Measurements from ENCODE around the gene CPNE2. TPM values are rescaled to one million over a fixed set of nuclear protein-coding genes. Genes with fewer than 3 reads are reported as not detected.

CPNE2 gene
- total and polyA plus RNA-seq, 2 of the 8 experiments (the other 6 are each of a cell fraction or from before 2014, with no cell fraction given), result 10.6 to 39.5 TPM

GRCh38 chr16:57165938-57166337 is 73.6 kb downstream of the CPNE2 start:
- no peak overlapping the region for H4K8ac ChIP-seq (ENCODE audit: extremely low read depth, insufficient read depth, low read length)
- no peak overlapping the region for H2BK20ac ChIP-seq (ENCODE audit: low read length)
- no peak overlapping the region for H3K9ac ChIP-seq (replicated peaks in 1 of 4; ENCODE audit: extremely low read depth in 1 of 4, low read depth in 3 of 4, low read length in 3 of 4)
- no peak overlapping the region for H3K23ac ChIP-seq (ENCODE audit: insufficient read length)
- no peak overlapping the region for H3K4ac ChIP-seq (replicated peaks; ENCODE audit: insufficient read length, low read depth, low read length)
- no peak overlapping the region for H2BK5ac ChIP-seq (ENCODE audit: low read depth, low read length)
- peaks cover 0 to 1% of the 10 kb centered on the region in 2 experiments for H4K20me1 ChIP-seq (replicated peaks in 1 of 2; ENCODE audit: control insufficient read depth in 1 of 2, insufficient read depth in 2 of 2, low read length in 2 of 2)
- H3K27ac ChIP-seq (ENCODE audit: low read depth, low read length), result no peak overlapping the region
- no peaks in the 10 kb centered on the region for H3K27me3 ChIP-seq (replicated peaks in 1 of 4; ENCODE audit: control insufficient read depth in 3 of 4, extremely low read depth in 1 of 4, insufficient read depth in 3 of 4, low read length in 3 of 4)
- H4K91ac ChIP-seq (replicated peaks; ENCODE audit: insufficient read length, low read length), result no peak overlapping the region
- FAIRE-seq (no peak), DNase-seq (ENCODE audit: low read depth in 1 of 2, low spot score in 2 of 2) (no peak)
- no peak overlapping the region for H3K4me3 ChIP-seq (ENCODE audit: extremely low read depth in 1 of 4, insufficient read depth in 2 of 4, low read depth in 3 of 4, low read length in 4 of 4)
- no peak overlapping the region for H2BK120ac ChIP-seq (replicated peaks; ENCODE audit: low read depth, low read length)
- H3K9me3 ChIP-seq (ENCODE audit: insufficient read depth in 2 of 2, low read depth in 1 of 2, low read length in 1 of 2), result no peaks in the 10 kb centered on the region
- no peaks in the 10 kb centered on the region for H3K79me1 ChIP-seq (ENCODE audit: low read depth, low read length)
- no peak overlapping the region for H3K4me2 ChIP-seq (ENCODE audit: insufficient read depth in 1 of 2, low read depth in 2 of 2, low read length in 2 of 2)
- no peak overlapping the region for H3K56ac ChIP-seq (replicated peaks; ENCODE audit: insufficient read length, low read depth, low read length)
- WGBS, 2 experiments (ENCODE audit: extremely low coverage in 1 of 2, insufficient coverage in 1 of 2, insufficient read length in 1 of 2, insufficient replicate concordance in 2 of 2, low coverage in 1 of 2, low lambda C conversion rate in 2 of 2, missing lambda C conversion rate in 1 of 2), result 84% methylated on average over 3 of the region's 3 CpGs; no CpG with 5 or more reads in 1 of the 2 experiments
- no peak overlapping the region for H2AK5ac ChIP-seq (ENCODE audit: low read depth, low read length)
- H2BK15ac ChIP-seq (ENCODE audit: low read length), result no peak overlapping the region
- no peak overlapping the region for H4K5ac ChIP-seq (ENCODE audit: insufficient read length, low read depth, low read length)
- H3K18ac ChIP-seq (ENCODE audit: extremely low read depth, low read length), result no peak overlapping the region
- no peak overlapping the region for H2AFZ ChIP-seq (ENCODE audit: low read length)
- no peaks in the 10 kb centered on the region for H3K4me1 ChIP-seq (replicated peaks in 1 of 4; ENCODE audit: control insufficient read depth in 3 of 4, insufficient read depth in 4 of 4, low read length in 3 of 4)
- CTCF ChIA-PET (ENCODE audit: partially characterized antibody), result interaction anchor here (0.7 to 1.9 kb wide), 4 partner anchors 78 to 88 kb away, joined by 4 to 10 read pairs (median 4); no protein-coding TSS in a partner anchor
- POLR2A ChIA-PET (ENCODE audit: partially characterized antibody), result no interaction called here
- no peak overlapping the region for H3K14ac ChIP-seq (ENCODE audit: insufficient read length)
- H2BK12ac ChIP-seq (ENCODE audit: low read depth, low read length), result no peak overlapping the region
- peaks cover 18 to 67% (median 52%) of the 10 kb centered on the region in 4 experiments for H3K36me3 ChIP-seq (ENCODE audit: control insufficient read depth in 2 of 4, insufficient read depth in 4 of 4, low read length in 3 of 4)
- H3K79me2 ChIP-seq (ENCODE audit: control insufficient read depth in 1 of 2, insufficient read depth in 2 of 2, low read length in 2 of 2), result no peaks in the 10 kb centered on the region
- no peaks in the 10 kb centered on the region for H3K23me2 ChIP-seq (ENCODE audit: low read depth, low read length)
- TF ChIP-seq JUN (IDR thresholded peaks at IDR 0.05; ENCODE audit: low read depth, low read length), result no peak
- TF ChIP-seq TEAD4 (IDR thresholded peaks at IDR 0.05; ENCODE audit: low read depth, low read length), result no peak
- no peak for TF ChIP-seq BCL11A (IDR thresholded peaks at IDR 0.05; ENCODE audit: low read depth in 2 of 2, low read length in 2 of 2)
- no peak for TF ChIP-seq EP300 (IDR thresholded peaks at IDR 0.05; ENCODE audit: borderline replicate concordance in 1 of 2, low read depth in 2 of 2, low read length in 2 of 2)
- no peak for TF ChIP-seq BRCA1 (IDR thresholded peaks at IDR 0.05; ENCODE audit: low read depth, low read length)
- no peak for TF ChIP-seq SIN3A (conservative IDR thresholded peaks at IDR 0.05 in 1 of 2, IDR thresholded peaks at IDR 0.05 in 1 of 2; ENCODE audit: low read depth in 1 of 2, low read length in 2 of 2)
- no peak for TF ChIP-seq CEBPB (IDR thresholded peaks at IDR 0.05; ENCODE audit: low read depth, low read length)
- no peak for TF ChIP-seq NRF1 (IDR thresholded peaks at IDR 0.05; ENCODE audit: low read depth, low read length)
- no peak for TF ChIP-seq USF2 (IDR thresholded peaks at IDR 0.05; ENCODE audit: low read length)
- TF ChIP-seq YY1 (IDR thresholded peaks at IDR 0.05; ENCODE audit: low read depth, low read length), result no peak
- no peak for TF ChIP-seq TAF1 (IDR thresholded peaks at IDR 0.05; ENCODE audit: low read depth, low read length)
- no peak for TF ChIP-seq SIRT6 (IDR thresholded peaks at IDR 0.05; ENCODE audit: low read length)
- TF ChIP-seq POU5F1 (IDR thresholded peaks at IDR 0.05; ENCODE audit: low read depth, low read length), result no peak
- no peak for TF ChIP-seq HDAC2 (IDR thresholded peaks at IDR 0.05; ENCODE audit: borderline replicate concordance in 1 of 2, low read depth in 2 of 2, low read length in 2 of 2)
